Suprapubic skin (tissue), 4 donors: ENCODE measurements around the gene DMRT1.

Source experiments
- CTCF ChIP-seq, 2 donors: fragments of 200-600 bp in 1 of 2; fragments of 450-650 bp in 1 of 2; sonication (generic) in 1 of 2; IDR thresholded peaks; one replicate each; pipeline ENCODE4 v1.5.1; 2016 to 2019; ENCODE audit warnings: antibody characterized with exemption in 2 of 2, mild to moderate bottlenecking in 1 of 2, moderate library complexity in 1 of 2
- EP300 ChIP-seq: sonication (generic); formaldehyde crosslinking; IDR thresholded peaks from one replicate; pipeline ENCODE4 v1.6.1; 2017; ENCODE audit warnings: antibody characterized with exemption
- POLR2A ChIP-seq, 2 donors: fragments of 450-650 bp; IDR thresholded peaks; one replicate each; pipeline ENCODE4 v1.6.1; 2017; ENCODE audit warnings: antibody characterized with exemption in 2 of 2, mild to moderate bottlenecking in 2 of 2, moderate library complexity in 2 of 2
- POLR2AphosphoS5 ChIP-seq, 3 donors: sonication (generic); formaldehyde crosslinking; IDR thresholded peaks; one replicate each; pipeline ENCODE4 v1.6.1; 2017; ENCODE audit warnings: antibody characterized with exemption in 3 of 3

- TF ChIP-seq CTCF (IDR thresholded peaks at IDR 0.05) (no peak), POLR2A (IDR thresholded peaks at IDR 0.05) (no peak), POLR2AphosphoS5 (IDR thresholded peaks at IDR 0.05) (no peak), EP300 (no peak)
Observed at GRCh38 chr9:840343-840742, 1.2 kb upstream of the DMRT1 start.
